ENCODE measurements around the gene VWA8. TPM values are rescaled to one million over a fixed set of nuclear protein-coding genes. Genes with fewer than 3 reads are reported as not detected.

VWA8 gene
- total RNA-seq, 6 experiments from 2014 or later = 11.3 to 14.7 (median 13.8) TPM

GRCh38 chr13:41674246-41674645 is 286.7 kb downstream of the VWA8 start:
- H3K9me3 Mint-ChIP-seq = no peaks in the 10 kb centered on the region
- no peak overlapping the region for H3K4me3 Mint-ChIP-seq
- no peak overlapping the region for H3K27ac Mint-ChIP-seq
- no peaks in the 10 kb centered on the region; the same call in 1 of the 2 replicates for H3K27me3 Mint-ChIP-seq (ENCODE audit: insufficient read depth)
- H3K4me1 Mint-ChIP-seq (ENCODE audit: low read depth) = peaks cover 45% of the 10 kb centered on the region
- no peak for DNase-seq
- TF ChIP-seq CTCF (IDR thresholded peaks at IDR 0.05) = no peak
- H3K36me3 Mint-ChIP-seq (ENCODE audit: low read depth) = 0 out of 2 replicates have a peak, but pooled peaks cover 4% of the 10 kb centered on the region

- Mint-ChIP-seq H3K4me1 (ENCODE audit: low read depth) (peaks cover 40% of the 10 kb centered on the region), H3K27me3 (ENCODE audit: insufficient read depth) (no peaks in the 10 kb centered on the region; the same call in 1 of the 2 replicates), H3K36me3 (ENCODE audit: low read depth) (0 out of 2 replicates have a peak, but pooled peaks cover 4% of the 10 kb centered on the region), H3K4me3 (no peak overlapping the region), H3K27ac (no peak overlapping the region), H3K9me3 (no peaks in the 10 kb centered on the region)
- TF ChIP-seq CTCF (IDR thresholded peaks at IDR 0.05) = no peak
- no peak for DNase-seq
Observed at GRCh38 chr13:41673640-41674039, 287.3 kb downstream of the VWA8 start.

- no peak for DNase-seq
- no peaks in the 10 kb centered on the region for H3K9me3 Mint-ChIP-seq
- H3K4me3 Mint-ChIP-seq = no peak overlapping the region
- peaks cover 29% of the 10 kb centered on the region for H3K4me1 Mint-ChIP-seq (ENCODE audit: low read depth)
- no peak overlapping the region for H3K27ac Mint-ChIP-seq
- H3K27me3 Mint-ChIP-seq (ENCODE audit: insufficient read depth) = no peaks in the 10 kb centered on the region
- 0 out of 2 replicates have a peak, but pooled peaks cover 4% of the 10 kb centered on the region for H3K36me3 Mint-ChIP-seq (ENCODE audit: low read depth)
- no peak for TF ChIP-seq CTCF (IDR thresholded peaks at IDR 0.05)
Observed at GRCh38 chr13:41670873-41671443, 290.0 kb downstream of the VWA8 start.

GRCh38 chr13:41668130-41668757 is 292.7 kb downstream of the VWA8 start:
- H3K27ac Mint-ChIP-seq = no peak overlapping the region

GRCh38 chr13:41666644-41667043 is 294.3 kb downstream of the VWA8 start:
- DNase-seq = no peak
- Mint-ChIP-seq H3K27me3 (ENCODE audit: insufficient read depth) (no peaks in the 10 kb centered on the region), H3K9me3 (no peaks in the 10 kb centered on the region), H3K36me3 (ENCODE audit: low read depth) (0 out of 2 replicates have a peak, but pooled peaks cover 4% of the 10 kb centered on the region), H3K4me3 (no peak overlapping the region), H3K27ac (no peak overlapping the region), H3K4me1 (ENCODE audit: low read depth) (peaks cover 18% of the 10 kb centered on the region)
- no peak for TF ChIP-seq CTCF (IDR thresholded peaks at IDR 0.05)

More at GRCh38 chr13:41668130-41668757, 292.7 kb downstream of the VWA8 start:
- Mint-ChIP-seq H3K36me3 (ENCODE audit: low read depth) (no peaks in the 10 kb centered on the region), H3K9me3 (no peaks in the 10 kb centered on the region), H3K27me3 (ENCODE audit: insufficient read depth) (no peaks in the 10 kb centered on the region), H3K4me1 (ENCODE audit: low read depth) (peaks cover 18% of the 10 kb centered on the region), H3K4me3 (no peak overlapping the region)
- peak; percentile 91 for TF ChIP-seq CTCF (IDR thresholded peaks at IDR 0.05)
- peak; percentile 85 for DNase-seq
